IMR-90 (cell line): ENCODE data around the gene LTB4R2. TPM values are rescaled to one million over a fixed set of nuclear protein-coding genes. Genes with fewer than 3 reads are reported as not detected.
A peak's percentile ranks its signal among the peaks of the same experiment; 100 is the strongest.

ENCODE experiments used
- ATAC-seq: fragments of 200-7000 bp; cut with Tn5 transposase; 2 replicates; pipeline ENCODE4 v1.9.1; 2020; ENCODE audit warnings: low read depth, mild to moderate bottlenecking, moderate library complexity
- BruUV-seq: library from RNA; stranded (reverse); fragments of 400-500 nt; replicated peaks from 2 replicates; lab custom pipeline; 2021; lab: Mats Ljungman, UMichigan
- CTCF ChIA-PET: fragments of 300-600 bp; formaldehyde crosslinking; extraction: SDS; loops from one replicate; lab custom pipeline; 2021; ENCODE audit warnings: antibody characterized with exemption; lab: Yijun Ruan, JAX
- POLR2A ChIA-PET: fragments of 300-600 bp; sonication (Branson Sonifier 250); formaldehyde crosslinking; loops from one replicate; lab custom pipeline; 2022; ENCODE audit warnings: antibody characterized with exemption; ENCODE audit not compliant: unreplicated experiment; lab: Charles Lee
- DNase-seq: peaks from one replicate; pipeline ENCODE4 v3.0.0; 2013
- H2AFZ ChIP-seq: replicated peaks from 2 replicates; pipeline ENCODE3; 2013; ENCODE audit warnings: low read length, mild to moderate bottlenecking; ENCODE audit not compliant: poor library complexity
- H2AK5ac ChIP-seq: 2 replicates; pipeline ENCODE4 v1.6.1; 2013; ENCODE audit warnings: low read depth, low read length, inconsistent platforms
- H2AK9ac ChIP-seq: replicated peaks from 2 replicates; pipeline ENCODE3; 2013; ENCODE audit warnings: mild to moderate bottlenecking, low read depth, low read length, moderate library complexity; ENCODE audit not compliant: poor library complexity
- H2BK120ac ChIP-seq: 2 replicates; pipeline ENCODE4 v1.6.1; 2013; ENCODE audit warnings: low read depth, low read length, inconsistent platforms
- H2BK15ac ChIP-seq: 3 replicates; pipeline ENCODE4 v1.6.1; 2013; ENCODE audit warnings: low read depth, low read length, inconsistent platforms
- H2BK20ac ChIP-seq: 2 replicates; pipeline ENCODE4 v1.6.1; 2013; ENCODE audit warnings: low read depth, mild to moderate bottlenecking, inconsistent platforms, low read length, moderate library complexity
- H2BK5ac ChIP-seq: 2 replicates; pipeline ENCODE4 v1.6.1; 2013; ENCODE audit warnings: mild to moderate bottlenecking, low read depth, low read length, inconsistent platforms; ENCODE audit not compliant: poor library complexity, severe bottlenecking
- H3K14ac ChIP-seq: replicated peaks from 2 replicates; pipeline ENCODE4 v1.6.1; 2013; ENCODE audit warnings: low read depth, low read length, inconsistent platforms
- H3K18ac ChIP-seq: 2 replicates; pipeline ENCODE4 v1.6.1; 2013; ENCODE audit warnings: low read depth, low read length, control low read depth
- H3K23ac ChIP-seq: 2 replicates; pipeline ENCODE4 v1.6.1; 2013; ENCODE audit warnings: low read depth, low read length, inconsistent platforms
- H3K27ac ChIP-seq: 2 replicates; pipeline ENCODE4 v1.5.1; 2013; ENCODE audit warnings: mild to moderate bottlenecking, control low read depth, low read length; ENCODE audit not compliant: insufficient read depth
- H3K27me3 ChIP-seq: 2 replicates; pipeline ENCODE4 v1.6.1; 2013; ENCODE audit warnings: low read length; ENCODE audit not compliant: control insufficient read depth, insufficient read depth
- H3K36me3 ChIP-seq: 2 replicates; pipeline ENCODE4 v1.6.1; 2013; ENCODE audit warnings: low read length, mixed read lengths; ENCODE audit not compliant: control insufficient read depth, insufficient read depth
- H3K4ac ChIP-seq: 2 replicates; pipeline ENCODE4 v1.6.1; 2013; ENCODE audit warnings: low read depth, low read length, inconsistent platforms
- H3K4me1 ChIP-seq: 2 replicates; pipeline ENCODE4 v1.6.1; 2013; ENCODE audit warnings: low read length, mixed read lengths; ENCODE audit not compliant: control insufficient read depth, insufficient read depth
- H3K4me2 ChIP-seq: 2 replicates; pipeline ENCODE4 v1.6.1; 2013; ENCODE audit warnings: low read depth, mild to moderate bottlenecking, control low read depth, low read length, moderate library complexity
- H3K4me3 ChIP-seq: 2 replicates; pipeline ENCODE4 v1.5.1; 2013; ENCODE audit warnings: low read depth, mild to moderate bottlenecking, control low read depth, low read length, moderate library complexity; ENCODE audit not compliant: insufficient read depth
- H3K56ac ChIP-seq: 2 replicates; pipeline ENCODE4 v1.6.1; 2013; ENCODE audit warnings: low read length, inconsistent platforms; ENCODE audit not compliant: insufficient read depth; ENCODE audit errors: extremely low read depth
- H3K79me1 ChIP-seq, 2 experiments: 2 replicates each; pipeline ENCODE4 v1.6.1; 2013; ENCODE audit warnings: low read length in 2 of 2, inconsistent platforms in 1 of 2, low read depth in 1 of 2
- H3K9ac ChIP-seq: 2 replicates; pipeline ENCODE4 v1.6.1; 2013; ENCODE audit warnings: low read depth, low read length, control low read depth
- H3K9me1 ChIP-seq: 2 replicates; pipeline ENCODE4 v1.6.1; 2013; ENCODE audit warnings: low read length, inconsistent platforms; ENCODE audit not compliant: insufficient read depth
- H3K9me3 ChIP-seq: 2 replicates; pipeline ENCODE4 v1.6.1; 2013; ENCODE audit warnings: low read length; ENCODE audit not compliant: control insufficient read depth, insufficient read depth
- H4K20me1 ChIP-seq: 2 replicates; pipeline ENCODE4 v1.6.1; 2013; ENCODE audit warnings: low read length, inconsistent platforms; ENCODE audit not compliant: insufficient read depth
- H4K5ac ChIP-seq: 2 replicates; pipeline ENCODE4 v1.6.1; 2013; ENCODE audit warnings: mild to moderate bottlenecking, low read depth, low read length, control low read depth
- H4K8ac ChIP-seq, 2 experiments: 2 replicates each; pipeline ENCODE4 v1.6.1; 2013; ENCODE audit warnings: low read depth in 2 of 2, low read length in 2 of 2, control low read depth in 1 of 2, inconsistent platforms in 1 of 2
- H4K91ac ChIP-seq: 2 replicates; pipeline ENCODE4 v1.6.1; 2013; ENCODE audit warnings: low read depth, low read length, inconsistent platforms; ENCODE audit not compliant: insufficient read depth
- BHLHE40 ChIP-seq: fragments of 150-350 bp; IDR thresholded peaks from 2 replicates; pipeline ENCODE4 v1.6.1; 2016; ENCODE audit warnings: mild to moderate bottlenecking, low read depth, low read length
- CTCF ChIP-seq: conservative IDR thresholded peaks from 2 replicates; pipeline ENCODE4 v1.5.1; 2012; ENCODE audit warnings: mild to moderate bottlenecking, low read depth, low read length, improper control_type of control experiment
- MAFK ChIP-seq: IDR thresholded peaks from 2 replicates; pipeline ENCODE4 v1.6.1; 2012; ENCODE audit warnings: low read depth, low read length, improper control_type of control experiment
- MXI1 ChIP-seq: IDR thresholded peaks from 2 replicates; pipeline ENCODE4 v1.6.1; 2012; ENCODE audit warnings: low read depth, mild to moderate bottlenecking, low read length, moderate library complexity, borderline replicate concordance
- NFE2L2 ChIP-seq: fragments of 150-350 bp; IDR thresholded peaks from 2 replicates; pipeline ENCODE4 v1.6.1; 2016; ENCODE audit warnings: low read depth, mild to moderate bottlenecking, low read length
- POLR2A ChIP-seq: IDR thresholded peaks from 2 replicates; pipeline ENCODE4 v1.6.1; 2012; ENCODE audit warnings: mild to moderate bottlenecking, low read depth, low read length
- RCOR1 ChIP-seq: IDR thresholded peaks from 2 replicates; pipeline ENCODE4 v1.6.1; 2012; ENCODE audit warnings: mild to moderate bottlenecking, low read length, improper control_type of control experiment; ENCODE audit not compliant: insufficient replicate concordance
- WGBS, 2 experiments: methylation state at CpG; one replicate each; pipeline versions ENCODE4 v1.1.5 to v1.1.7; 2013; ENCODE audit warnings: missing lambda C conversion rate in 2 of 2; ENCODE audit not compliant: insufficient read length in 1 of 2; ENCODE audit errors: extremely low coverage in 2 of 2; 5-methylcytosine and 5-hydroxymethylcytosine counted together
- dilution Hi-C: fragments of 300-500 bp; cut with HindIII; formaldehyde crosslinking; loops from one replicate; pipeline ENCODE4 v1.14.3; 2018; ENCODE audit warnings: low sequenced_read_pairs; ENCODE audit not compliant: unreplicated experiment
- in situ Hi-C: fragments of 300-500 bp; cut with MboI; formaldehyde crosslinking; loops from 3 replicates; pipeline ENCODE4 v1.14.3; 2019; ENCODE audit warnings: low sequenced_read_pairs, inconsistent platforms, mixed read lengths
- intact Hi-C: fragments of 100-400 bp; cut with micrococcal nuclease; formaldehyde crosslinking; loops from 2 replicates; pipeline ENCODE4 v1.10.0; 2022
- polyA plus RNA-seq, 3 experiments: library from polyadenylated mRNA; depleted of rRNA; stranded (reverse); fragments of >200 nt; gene quantifications; 2 replicates each; pipeline ENCODE4 v1.2.3, GENCODE V29; 2012; ENCODE audit warnings: low replicate concordance in 1 of 3
- total RNA-seq: library from RNA; depleted of rRNA; stranded (reverse); fragments of >200 nt; gene quantifications from 2 replicates; pipeline ENCODE4 v1.2.3, GENCODE V29; 2012

LTB4R2 gene
- total and polyA plus RNA-seq, 2 of the 4 experiments (the other 2 are of a cell fraction): 0.72 to 1.7 TPM

DNA sequence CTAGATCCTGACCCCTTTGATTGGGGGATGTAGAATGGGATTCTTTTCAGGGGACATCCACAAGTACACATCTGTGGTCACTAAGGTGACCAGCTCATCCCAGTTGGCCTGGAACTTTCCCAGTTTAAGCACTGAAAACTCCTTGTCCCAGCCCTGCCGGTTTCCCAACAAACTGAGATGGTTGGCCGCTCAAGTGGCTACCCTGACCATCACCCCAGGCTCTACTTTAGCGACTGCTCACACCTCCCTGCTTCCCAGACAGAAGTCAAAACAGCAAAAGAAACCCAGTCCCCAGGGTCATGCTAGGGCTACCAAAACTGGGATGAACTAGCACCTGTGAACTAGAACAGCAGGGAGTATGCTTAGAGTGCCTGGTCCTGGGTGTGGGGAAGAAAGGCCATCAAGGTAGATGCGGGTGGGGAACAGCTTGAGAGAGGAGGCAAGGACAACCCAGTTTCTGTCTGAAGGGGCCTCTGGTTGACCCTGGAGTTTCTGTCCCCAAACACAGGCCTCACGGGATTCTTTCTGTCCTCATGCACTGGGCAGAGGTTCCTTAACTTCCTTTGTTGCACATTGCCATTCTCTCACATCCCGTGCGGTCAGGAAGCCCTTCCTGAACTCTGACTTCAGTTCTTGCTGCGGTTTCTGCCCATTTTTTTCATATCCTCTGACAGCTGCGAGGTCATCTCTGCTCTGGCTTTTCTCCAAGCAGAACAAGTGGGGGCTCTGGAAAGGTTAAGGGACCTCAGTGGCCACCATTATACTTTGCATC, 3.0 kb downstream of the LTB4R2 start:
- Histone ChIP-seq H3K4ac (no peak overlapping the region), H2BK120ac (no peak overlapping the region), H4K8ac (no peak overlapping the region), H3K27ac (no peak overlapping the region), H3K9me1 (peaks cover 11% of the 10 kb centered on the region; the same call in 1 of the 2 replicates), H3K4me3 (no peak overlapping the region), H4K91ac (no peak overlapping the region), H3K56ac (no peak overlapping the region), H2AK5ac (no peak overlapping the region), H3K9me3 (no peaks in the 10 kb centered on the region), H3K18ac (no peak overlapping the region), H3K14ac (no peak overlapping the region), H2BK20ac (no peak overlapping the region), H3K36me3 (no peaks in the 10 kb centered on the region), H3K9ac (no peak overlapping the region), H2AFZ (no peak overlapping the region), H3K79me1 (peaks cover 3 to 8% of the 10 kb centered on the region in 2 experiments; a peak in 1 of 4 replicates), H2AK9ac (no peak overlapping the region), H4K20me1 (peaks cover 8% of the 10 kb centered on the region; the same call in 1 of the 2 replicates), H2BK15ac (no peak overlapping the region), H2BK5ac (no peak overlapping the region), H4K5ac (no peak overlapping the region), H3K23ac (no peak overlapping the region), H3K27me3 (peaks cover 19% of the 10 kb centered on the region; the same call in 1 of the 2 replicates), H3K4me2 (no peak overlapping the region), H3K4me1 (peaks cover 10% of the 10 kb centered on the region; the same call in 1 of the 2 replicates)
- WGBS, 2 experiments: no CpG with 5 or more reads among the region's 9 CpGs
- in situ Hi-C loops: no loop called here
- dilution Hi-C loops: no loop called here
- ChIA-PET POLR2A (no interaction called here), CTCF (interaction anchor here (1.3 kb wide), 1 partner anchor 21 kb away, joined by 6 read pairs; no protein-coding TSS in a partner anchor)
- no peak for TF ChIP-seq NFE2L2
- no peak for TF ChIP-seq POLR2A
- no peak for TF ChIP-seq MAFK
- TF ChIP-seq MXI1: no peak
- TF ChIP-seq BHLHE40: peak; percentile 17; the same call in 1 of the 2 replicates
- no peak for TF ChIP-seq CTCF
- TF ChIP-seq RCOR1: no peak
- intact Hi-C loops: no loop called here
- DNase-seq (peak; percentile 22), ATAC-seq (no peak)
- no TSS peak for BruUV-seq
